SH-SY5Y (cell line): ENCODE results near the gene DEAF1.

Experiments used
- GATA2 ChIP-seq: IDR thresholded peaks from 2 replicates; pipeline ENCODE4 v1.6.1; 2011; ENCODE audit warnings: mild to moderate bottlenecking, low read depth, low read length
- GATA3 ChIP-seq: IDR thresholded peaks from 2 replicates; pipeline ENCODE4 v1.6.1; 2011; ENCODE audit warnings: low read depth, mild to moderate bottlenecking, low read length, moderate library complexity

- TF ChIP-seq GATA2, result no peak
- TF ChIP-seq GATA3, result no peak
These were observed 76.9 kb downstream of the DEAF1 start for GRCh38 chr11:617912-618682.
